Measurements from ENCODE around the gene TTLL8. TPM values are rescaled to one million over a fixed set of nuclear protein-coding genes. Genes with fewer than 3 reads are reported as not detected.

The TTLL8 gene
- total RNA-seq, 1 experiment from 2014 or later, result not detected

GRCh38 chr22:50074551-50075530, 16.7 kb upstream of the TTLL8 start:
- H2BK12ac ChIP-seq (ENCODE audit: insufficient read length, low read depth, low read length), result no peak overlapping the region
- peaks cover 1% of the 10 kb centered on the region for H3K27me3 Mint-ChIP-seq (ENCODE audit: low read depth)

More at GRCh38 chr22:50074551-50075530, 16.7 kb upstream of the TTLL8 start:
- Histone ChIP-seq H2BK15ac (ENCODE audit: low read depth, low read length) (no peak overlapping the region), H4K20me1 (ENCODE audit: control insufficient read depth, insufficient read depth, insufficient read length) (no peaks in the 10 kb centered on the region), H3K23ac (ENCODE audit: insufficient read length, low read depth, low read length) (no peak overlapping the region), H2BK5ac (ENCODE audit: insufficient read length, low read length) (no peak overlapping the region), H3K9me3 (ENCODE audit: control insufficient read depth, low read depth, low read length) (no peaks in the 10 kb centered on the region), H3K27ac (ENCODE audit: insufficient read length, low read depth, low read length) (no peak overlapping the region), H3K79me2 (ENCODE audit: insufficient read depth, low read length) (no peaks in the 10 kb centered on the region), H3K27me3 (ENCODE audit: insufficient read depth, low read length) (no peaks in the 10 kb centered on the region), H3K23me2 (ENCODE audit: insufficient read length, low read depth, low read length, poor library complexity, severe bottlenecking) (no peaks in the 10 kb centered on the region), H2AK5ac (ENCODE audit: insufficient read length, low read length) (no peak overlapping the region), H2AFZ (ENCODE audit: low read length) (no peak overlapping the region), H3K4ac (ENCODE audit: low read depth, low read length) (no peak overlapping the region), H2BK20ac (ENCODE audit: low read depth, low read length, poor library complexity, severe bottlenecking) (no peak overlapping the region), H3K79me1 (ENCODE audit: insufficient read depth, low read depth, low read length, poor library complexity, severe bottlenecking) (no peaks in the 10 kb centered on the region), H3K18ac (ENCODE audit: insufficient read length, low read depth, low read length) (no peak overlapping the region), H3K56ac (ENCODE audit: insufficient read length, low read depth, low read length) (no peak overlapping the region), H3T11ph (ENCODE audit: low read length) (no peak overlapping the region), H4K5ac (ENCODE audit: insufficient read length, low read depth, low read length) (no peak overlapping the region), H2BK120ac (ENCODE audit: low read depth, low read length, poor library complexity, severe bottlenecking) (no peak overlapping the region), H3K9ac (ENCODE audit: extremely low read depth, insufficient read length, low read length) (no peak overlapping the region), H3K4me1 (ENCODE audit: insufficient read depth, low read length) (no peaks in the 10 kb centered on the region), H3K4me2 (ENCODE audit: insufficient read depth, insufficient read length, low read length) (no peak overlapping the region), H3K14ac (ENCODE audit: insufficient read depth, low read length) (0 out of 2 replicates have a peak overlapping the region, but pooled peaks have one; percentile 47), H4K91ac (ENCODE audit: insufficient read length, low read depth, low read length) (no peak overlapping the region), H4K8ac (replicated peaks; ENCODE audit: insufficient read length, low read depth, low read length) (no peak overlapping the region)
- no peak overlapping the region for H3K27ac Mint-ChIP-seq
- WGBS (ENCODE audit: extremely low coverage, insufficient read length, low lambda C conversion rate), result no CpG with 5 or more reads among the region's 32 CpGs
- no peaks in the 10 kb centered on the region for H3K36me3 Mint-ChIP-seq (ENCODE audit: insufficient read depth in 1 of 3, low read depth in 3 of 3)
- TF ChIP-seq CTCF (conservative IDR thresholded peaks at IDR 0.05), result no peak
- DNase-seq, result peak; percentile 41
- H3K9me3 Mint-ChIP-seq, result no peaks in the 10 kb centered on the region
- no peak overlapping the region for H3K4me3 Mint-ChIP-seq
- H3K4me1 Mint-ChIP-seq, result 0 out of 4 replicates have a peak, but pooled peaks cover 0 to 8% of the 10 kb centered on the region in 2 experiments
